GM23338 (cell line): ENCODE measurements around the gene ADGRL3. TPM values are rescaled to one million over a fixed set of nuclear protein-coding genes. Genes with fewer than 3 reads are reported as not detected.

Experiments
- ATAC-seq: fragments of 200-7000 bp; cut with Tn5 transposase; 3 replicates; pipeline ENCODE4 v1.9.1; 2020
- DNase-seq: peaks from one replicate; pipeline ENCODE4 v3.0.0-alpha.2; 2015; ENCODE audit warnings: low spot score
- H2AFZ ChIP-seq: fragments of 200-600 bp; sonication (generic); 2 replicates; pipeline ENCODE4 v1.8.0; 2016; ENCODE audit warnings: antibody characterized with exemption, mild to moderate bottlenecking, moderate library complexity
- H3F3A ChIP-seq: fragments of 200-600 bp; sonication (generic); replicated peaks from 2 replicates; pipeline ENCODE4 v1.8.0; 2017; ENCODE audit warnings: antibody characterized with exemption, mixed run types, low read depth
- H3K27ac ChIP-seq: fragments of 200-600 bp; sonication (generic); 2 replicates; pipeline ENCODE4 v1.6.1; 2016; ENCODE audit warnings: low read depth
- H3K27me3 ChIP-seq: fragments of 200-600 bp; sonication (generic); 2 replicates; pipeline ENCODE4 v1.8.0; 2016; ENCODE audit warnings: mild to moderate bottlenecking, mixed run types, moderate library complexity; ENCODE audit not compliant: insufficient read depth
- H3K36me3 ChIP-seq: fragments of 200-600 bp; sonication (generic); 2 replicates; pipeline ENCODE4 v1.8.0; 2016; ENCODE audit warnings: mild to moderate bottlenecking; ENCODE audit not compliant: insufficient read depth
- H3K4me1 ChIP-seq: fragments of 200-600 bp; sonication (generic); 2 replicates; pipeline ENCODE4 v1.8.0; 2016; ENCODE audit warnings: mild to moderate bottlenecking, moderate library complexity; ENCODE audit not compliant: insufficient read depth
- H3K4me2 ChIP-seq: fragments of 200-600 bp; sonication (generic); 2 replicates; pipeline ENCODE4 v1.7.1; 2017; ENCODE audit warnings: mixed run types
- H3K4me3 ChIP-seq: fragments of 200-600 bp; sonication (generic); 2 replicates; pipeline ENCODE4 v1.6.1; 2016; ENCODE audit warnings: mixed run types
- H3K79me2 ChIP-seq: fragments of 200-600 bp; sonication (generic); replicated peaks from 2 replicates; pipeline ENCODE4 v1.8.0; 2017; ENCODE audit warnings: mild to moderate bottlenecking; ENCODE audit not compliant: insufficient read depth
- H3K9me2 ChIP-seq: fragments of 200-600 bp; sonication (generic); 2 replicates; pipeline ENCODE4 v1.8.0; 2017; ENCODE audit not compliant: insufficient read depth
- H4K20me1 ChIP-seq: fragments of 200-600 bp; sonication (generic); replicated peaks from 2 replicates; pipeline ENCODE4 v1.8.0; 2017; ENCODE audit warnings: mild to moderate bottlenecking; ENCODE audit not compliant: insufficient read depth
- H3K27ac Mint-ChIP-seq: 2 replicates; pipeline ENCODE4 v1.8.0; 2020; ENCODE audit warnings: inconsistent platforms, mild to moderate bottlenecking, moderate library complexity, mixed read lengths
- H3K27me3 Mint-ChIP-seq: 3 replicates; pipeline ENCODE4 v1.8.0; 2022; ENCODE audit warnings: low read depth, mild to moderate bottlenecking, moderate library complexity, mixed read lengths, inconsistent platforms; ENCODE audit not compliant: insufficient read depth, poor library complexity
- H3K36me3 Mint-ChIP-seq: 3 replicates; pipeline ENCODE4 v1.8.0; 2021; ENCODE audit warnings: low read depth, mild to moderate bottlenecking, inconsistent platforms, moderate library complexity, mixed read lengths
- H3K4me1 Mint-ChIP-seq: 3 replicates; pipeline ENCODE4 v1.8.0; 2020; ENCODE audit warnings: mild to moderate bottlenecking, inconsistent platforms, mixed read lengths
- H3K4me3 Mint-ChIP-seq: 3 replicates; pipeline ENCODE4 v1.8.0; 2021; ENCODE audit warnings: moderate library complexity, mild to moderate bottlenecking, inconsistent platforms, mixed read lengths
- H3K9me3 Mint-ChIP-seq: 3 replicates; pipeline ENCODE4 v1.8.0; 2020; ENCODE audit warnings: moderate library complexity, mild to moderate bottlenecking, inconsistent platforms, mixed read lengths
- CREB1 ChIP-seq: fragments of 250-450 bp; sonication (Bioruptor Pico); IDR thresholded peaks from 2 replicates; pipeline ENCODE4 v1.5.0; 2020; ENCODE audit warnings: low read depth, mild to moderate bottlenecking, moderate library complexity
- CTCF ChIP-seq, 2 experiments: fragments of 200-600 bp in 1 of 2; sonication (generic) in 1 of 2; conservative IDR thresholded peaks; 2 replicates each; pipeline versions ENCODE4 v1.5.1 to v1.6.1; 2016 to 2017; ENCODE audit warnings: antibody characterized with exemption in 2 of 2, low read depth in 2 of 2, mild to moderate bottlenecking in 2 of 2, moderate library complexity in 1 of 2
- ETS1 ChIP-seq: IDR thresholded peaks from 2 replicates; pipeline ENCODE4 v1.6.1; 2016; ENCODE audit warnings: antibody characterized with exemption
- EZH2 ChIP-seq: fragments of 200-600 bp; sonication (generic); IDR thresholded peaks from one replicate; pipeline ENCODE4 v1.8.0; 2017; ENCODE audit warnings: antibody characterized with exemption, mild to moderate bottlenecking, low read depth; ENCODE audit not compliant: unreplicated experiment
- EZH2phosphoT487 ChIP-seq: fragments of 200-600 bp; sonication (generic); IDR thresholded peaks from one replicate; pipeline ENCODE4 v1.8.1; 2018; ENCODE audit warnings: antibody characterized with exemption; ENCODE audit not compliant: unreplicated experiment
- JUNB ChIP-seq: IDR thresholded peaks from one replicate; pipeline ENCODE4 v1.6.1; 2016; ENCODE audit warnings: antibody characterized with exemption; ENCODE audit not compliant: unreplicated experiment
- NANOG ChIP-seq: IDR thresholded peaks from 2 replicates; pipeline ENCODE4 v1.6.1; 2016; ENCODE audit warnings: antibody characterized with exemption, borderline replicate concordance
- POLR2AphosphoS5 ChIP-seq: IDR thresholded peaks from 2 replicates; pipeline ENCODE4 v1.6.1; 2016; ENCODE audit warnings: antibody characterized with exemption, low read depth
- ZNF114 ChIP-seq: fragments of 250-450 bp; sonication (Bioruptor Pico); IDR thresholded peaks from 2 replicates; pipeline ENCODE4 v1.5.0; 2020; ENCODE audit warnings: mild to moderate bottlenecking, moderate library complexity
- ZNF331 ChIP-seq: fragments of 250-450 bp; sonication (Bioruptor Pico); IDR thresholded peaks from 2 replicates; pipeline ENCODE4 v1.5.0; 2020; ENCODE audit warnings: low read depth, mild to moderate bottlenecking, moderate library complexity
- polyA plus RNA-seq: library from polyadenylated mRNA; unstranded; fragments of >200 nt; fragmentation: Nextera tagmentation; extraction: Ambion mirVana; gene quantifications from 2 replicates; pipeline ENCODE4 v1.2.1, GENCODE V29; 2016
- total RNA-seq: library from RNA; depleted of rRNA; stranded (reverse); fragments of >200 nt; shearing (Covaris generic); gene quantifications from 2 replicates; pipeline ENCODE4 v1.2.3, GENCODE V29; 2014
- TF ChIP-seq, protein P1 (sequence below): fragments of 250-450 bp; sonication (Bioruptor Pico); IDR thresholded peaks from 2 replicates; pipeline ENCODE4 v1.5.0; 2020; ENCODE audit warnings: mild to moderate bottlenecking, moderate library complexity

ADGRL3 gene
- total and polyA plus RNA-seq, 2 experiments from 2014 or later, result 9.7 to 16.5 TPM

DNA sequence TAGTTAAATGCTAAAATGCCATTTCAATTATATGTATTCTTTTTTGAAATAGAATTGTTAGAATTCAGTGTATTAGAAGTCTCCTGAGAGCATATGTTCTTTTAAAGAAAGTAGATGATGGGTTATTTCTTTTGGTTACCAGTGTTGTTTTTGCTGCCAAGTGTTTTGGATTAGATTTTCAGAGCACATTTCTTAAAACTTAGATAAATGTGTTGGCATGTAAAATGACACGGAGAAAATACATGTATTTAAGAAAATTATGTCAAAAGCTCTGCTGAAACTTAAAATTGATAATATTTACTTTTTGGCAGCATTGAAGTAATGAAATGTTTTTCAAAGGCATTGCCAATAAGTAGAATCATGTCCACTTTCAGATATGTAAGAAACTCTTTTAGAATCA is 379.7 kb downstream of the ADGRL3 start:
- ATAC-seq, result no peak
- Histone ChIP-seq H3K9me2 (no peaks in the 10 kb centered on the region), H3K27ac (no peak overlapping the region), H3K4me2 (no peak overlapping the region), H3K4me1 (no peaks in the 10 kb centered on the region), H3K27me3 (no peaks in the 10 kb centered on the region), H3K4me3 (no peak overlapping the region), H2AFZ (no peak overlapping the region), H3K36me3 (no peaks in the 10 kb centered on the region), H3F3A (no peaks in the 10 kb centered on the region), H3K79me2 (no peaks in the 10 kb centered on the region), H4K20me1 (no peaks in the 10 kb centered on the region)
- no peaks in the 10 kb centered on the region for H3K36me3 Mint-ChIP-seq
- no peak for DNase-seq
- peaks cover 17% of the 10 kb centered on the region for H3K4me1 Mint-ChIP-seq
- TF ChIP-seq ZNF114 (no peak), CREB1 (no peak), EZH2phosphoT487 (no peak), EZH2 (no peak)
- no peak overlapping the region for H3K4me3 Mint-ChIP-seq
- H3K9me3 Mint-ChIP-seq, result no peaks in the 10 kb centered on the region
- H3K27ac Mint-ChIP-seq, result no peak overlapping the region
- peaks cover 2% of the 10 kb centered on the region for H3K27me3 Mint-ChIP-seq

DNA sequence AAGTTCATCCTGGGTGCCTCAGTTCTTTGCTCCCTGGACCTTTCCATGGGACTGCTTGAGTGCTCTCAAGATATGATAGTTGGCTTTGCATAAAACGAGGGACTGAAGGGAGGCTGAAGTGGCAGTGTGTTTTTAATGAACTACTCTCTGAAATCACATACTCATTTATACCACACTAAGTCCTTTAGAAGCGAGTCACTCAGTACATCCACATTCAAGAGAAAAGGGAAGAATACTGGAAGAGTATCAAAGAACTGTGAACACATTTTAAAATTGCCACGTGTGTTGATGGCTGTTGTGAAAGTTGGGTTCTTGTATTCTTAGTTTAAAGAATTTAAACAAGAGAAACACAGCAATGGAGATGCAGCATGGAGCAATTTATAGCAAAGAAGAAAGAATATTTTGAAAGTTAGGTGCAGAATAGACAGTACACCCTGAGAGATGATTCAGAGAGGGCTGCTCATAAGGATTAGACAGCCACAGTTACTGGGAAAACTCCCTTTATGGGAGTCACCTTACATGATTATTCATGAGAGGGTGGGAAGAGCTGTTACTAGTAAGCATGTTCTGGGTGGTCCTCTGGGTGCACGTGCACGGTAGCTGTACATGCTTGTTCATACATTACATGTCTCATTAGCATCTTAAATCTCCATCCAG is 380.7 kb downstream of the ADGRL3 start:
- Histone ChIP-seq H3K79me2 (no peaks in the 10 kb centered on the region), H3K36me3 (no peaks in the 10 kb centered on the region), H3F3A (no peaks in the 10 kb centered on the region), H3K27me3 (no peaks in the 10 kb centered on the region), H3K4me1 (no peaks in the 10 kb centered on the region), H3K4me2 (no peak overlapping the region), H4K20me1 (no peaks in the 10 kb centered on the region), H3K9me2 (no peaks in the 10 kb centered on the region), H3K4me3 (no peak overlapping the region), H2AFZ (no peak overlapping the region), H3K27ac (no peak overlapping the region)
- H3K27me3 Mint-ChIP-seq, result peaks cover 2% of the 10 kb centered on the region
- peaks cover 21% of the 10 kb centered on the region for H3K4me1 Mint-ChIP-seq
- ATAC-seq (no peak), DNase-seq (no peak)
- no peak overlapping the region for H3K27ac Mint-ChIP-seq
- H3K4me3 Mint-ChIP-seq, result no peak overlapping the region
- H3K36me3 Mint-ChIP-seq, result no peaks in the 10 kb centered on the region
- H3K9me3 Mint-ChIP-seq, result no peaks in the 10 kb centered on the region
- TF ChIP-seq JUNB, result no peak
- no peak for TF ChIP-seq ZNF114
- no peak for TF ChIP-seq ETS1
- TF ChIP-seq CTCF (conservative IDR thresholded peaks at IDR 0.05; ENCODE audit: low read depth in 2 of 2), result no peak
- TF ChIP-seq, protein P1, sequence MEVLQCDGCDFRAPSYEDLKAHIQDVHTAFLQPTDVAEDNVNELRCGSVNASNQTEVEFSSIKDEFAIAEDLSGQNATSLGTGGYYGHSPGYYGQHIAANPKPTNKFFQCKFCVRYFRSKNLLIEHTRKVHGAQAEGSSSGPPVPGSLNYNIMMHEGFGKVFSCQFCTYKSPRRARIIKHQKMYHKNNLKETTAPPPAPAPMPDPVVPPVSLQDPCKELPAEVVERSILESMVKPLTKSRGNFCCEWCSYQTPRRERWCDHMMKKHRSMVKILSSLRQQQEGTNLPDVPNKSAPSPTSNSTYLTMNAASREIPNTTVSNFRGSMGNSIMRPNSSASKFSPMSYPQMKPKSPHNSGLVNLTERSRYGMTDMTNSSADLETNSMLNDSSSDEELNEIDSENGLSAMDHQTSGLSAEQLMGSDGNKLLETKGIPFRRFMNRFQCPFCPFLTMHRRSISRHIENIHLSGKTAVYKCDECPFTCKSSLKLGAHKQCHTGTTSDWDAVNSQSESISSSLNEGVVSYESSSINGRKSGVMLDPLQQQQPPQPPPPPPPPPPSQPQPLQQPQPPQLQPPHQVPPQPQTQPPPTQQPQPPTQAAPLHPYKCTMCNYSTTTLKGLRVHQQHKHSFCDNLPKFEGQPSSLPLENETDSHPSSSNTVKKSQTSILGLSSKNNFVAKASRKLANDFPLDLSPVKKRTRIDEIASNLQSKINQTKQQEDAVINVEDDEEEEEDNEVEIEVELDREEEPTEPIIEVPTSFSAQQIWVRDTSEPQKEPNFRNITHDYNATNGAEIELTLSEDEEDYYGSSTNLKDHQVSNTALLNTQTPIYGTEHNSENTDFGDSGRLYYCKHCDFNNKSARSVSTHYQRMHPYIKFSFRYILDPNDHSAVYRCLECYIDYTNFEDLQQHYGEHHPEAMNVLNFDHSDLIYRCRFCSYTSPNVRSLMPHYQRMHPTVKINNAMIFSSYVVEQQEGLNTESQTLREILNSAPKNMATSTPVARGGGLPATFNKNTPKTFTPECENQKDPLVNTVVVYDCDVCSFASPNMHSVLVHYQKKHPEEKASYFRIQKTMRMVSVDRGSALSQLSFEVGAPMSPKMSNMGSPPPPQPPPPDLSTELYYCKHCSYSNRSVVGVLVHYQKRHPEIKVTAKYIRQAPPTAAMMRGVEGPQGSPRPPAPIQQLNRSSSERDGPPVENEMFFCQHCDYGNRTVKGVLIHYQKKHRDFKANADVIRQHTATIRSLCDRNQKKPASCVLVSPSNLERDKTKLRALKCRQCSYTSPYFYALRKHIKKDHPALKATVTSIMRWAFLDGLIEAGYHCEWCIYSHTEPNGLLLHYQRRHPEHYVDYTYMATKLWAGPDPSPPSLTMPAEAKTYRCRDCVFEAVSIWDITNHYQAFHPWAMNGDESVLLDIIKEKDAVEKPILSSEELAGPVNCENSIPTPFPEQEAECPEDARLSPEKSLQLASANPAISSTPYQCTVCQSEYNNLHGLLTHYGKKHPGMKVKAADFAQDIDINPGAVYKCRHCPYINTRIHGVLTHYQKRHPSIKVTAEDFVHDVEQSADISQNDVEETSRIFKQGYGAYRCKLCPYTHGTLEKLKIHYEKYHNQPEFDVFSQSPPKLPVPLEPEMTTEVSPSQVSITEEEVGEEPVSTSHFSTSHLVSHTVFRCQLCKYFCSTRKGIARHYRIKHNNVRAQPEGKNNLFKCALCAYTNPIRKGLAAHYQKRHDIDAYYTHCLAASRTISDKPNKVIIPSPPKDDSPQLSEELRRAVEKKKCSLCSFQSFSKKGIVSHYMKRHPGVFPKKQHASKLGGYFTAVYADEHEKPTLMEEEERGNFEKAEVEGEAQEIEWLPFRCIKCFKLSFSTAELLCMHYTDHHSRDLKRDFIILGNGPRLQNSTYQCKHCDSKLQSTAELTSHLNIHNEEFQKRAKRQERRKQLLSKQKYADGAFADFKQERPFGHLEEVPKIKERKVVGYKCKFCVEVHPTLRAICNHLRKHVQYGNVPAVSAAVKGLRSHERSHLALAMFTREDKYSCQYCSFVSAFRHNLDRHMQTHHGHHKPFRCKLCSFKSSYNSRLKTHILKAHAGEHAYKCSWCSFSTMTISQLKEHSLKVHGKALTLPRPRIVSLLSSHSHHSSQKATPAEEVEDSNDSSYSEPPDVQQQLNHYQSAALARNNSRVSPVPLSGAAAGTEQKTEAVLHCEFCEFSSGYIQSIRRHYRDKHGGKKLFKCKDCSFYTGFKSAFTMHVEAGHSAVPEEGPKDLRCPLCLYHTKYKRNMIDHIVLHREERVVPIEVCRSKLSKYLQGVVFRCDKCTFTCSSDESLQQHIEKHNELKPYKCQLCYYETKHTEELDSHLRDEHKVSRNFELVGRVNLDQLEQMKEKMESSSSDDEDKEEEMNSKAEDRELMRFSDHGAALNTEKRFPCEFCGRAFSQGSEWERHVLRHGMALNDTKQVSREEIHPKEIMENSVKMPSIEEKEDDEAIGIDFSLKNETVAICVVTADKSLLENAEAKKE (CRISPR knock-in tag), result no peak
- no peak for TF ChIP-seq EZH2
- no peak for TF ChIP-seq EZH2phosphoT487
- no peak for TF ChIP-seq POLR2AphosphoS5
- TF ChIP-seq NANOG, result no peak
- TF ChIP-seq CREB1, result no peak
- no peak for TF ChIP-seq ZNF331
